WERI-Rb-1 (cell line): ENCODE results near the gene STK11.
"Not testable (repeated sequence)": the region's sequence is repeated elsewhere in the genome, so short reads cannot be mapped to it uniquely, and the experiment has no call there.

Experiments used
- DNase-seq: peaks from one replicate; pipeline ENCODE4 v3.0.0-alpha.2; 2020
- H3K27ac ChIP-seq: fragments of 250-450 bp; sonication (Bioruptor Pico); 2 replicates; pipeline ENCODE4 v1.5.1; 2020; ENCODE audit warnings: mild to moderate bottlenecking, moderate library complexity
- H3K27me3 ChIP-seq: fragments of 250-450 bp; sonication (Bioruptor Pico); 2 replicates; pipeline ENCODE4 v1.5.1; 2021; ENCODE audit warnings: mild to moderate bottlenecking, low read depth, moderate library complexity; ENCODE audit not compliant: insufficient read depth, severe bottlenecking
- H3K36me3 ChIP-seq: fragments of 250-450 bp; sonication (Bioruptor Pico); 2 replicates; pipeline ENCODE4 v1.5.1; 2020; ENCODE audit warnings: mild to moderate bottlenecking, moderate library complexity
- H3K4me3 ChIP-seq: 2 replicates; pipeline ENCODE4 v1.5.1; 2011; ENCODE audit warnings: low read depth, mild to moderate bottlenecking, control low read depth, low read length
- H3K9me3 ChIP-seq: fragments of 250-450 bp; sonication (Bioruptor Pico); 2 replicates; pipeline ENCODE4 v1.5.1; 2021; ENCODE audit warnings: mild to moderate bottlenecking, moderate library complexity; ENCODE audit not compliant: severe bottlenecking
- TF ChIP-seq, protein P1 (sequence below): IDR thresholded peaks from 2 replicates; pipeline ENCODE4 v1.5.1; 2011; ENCODE audit warnings: low read depth, mild to moderate bottlenecking, control low read depth, inconsistent platforms, low read length

STK11 gene

DNA sequence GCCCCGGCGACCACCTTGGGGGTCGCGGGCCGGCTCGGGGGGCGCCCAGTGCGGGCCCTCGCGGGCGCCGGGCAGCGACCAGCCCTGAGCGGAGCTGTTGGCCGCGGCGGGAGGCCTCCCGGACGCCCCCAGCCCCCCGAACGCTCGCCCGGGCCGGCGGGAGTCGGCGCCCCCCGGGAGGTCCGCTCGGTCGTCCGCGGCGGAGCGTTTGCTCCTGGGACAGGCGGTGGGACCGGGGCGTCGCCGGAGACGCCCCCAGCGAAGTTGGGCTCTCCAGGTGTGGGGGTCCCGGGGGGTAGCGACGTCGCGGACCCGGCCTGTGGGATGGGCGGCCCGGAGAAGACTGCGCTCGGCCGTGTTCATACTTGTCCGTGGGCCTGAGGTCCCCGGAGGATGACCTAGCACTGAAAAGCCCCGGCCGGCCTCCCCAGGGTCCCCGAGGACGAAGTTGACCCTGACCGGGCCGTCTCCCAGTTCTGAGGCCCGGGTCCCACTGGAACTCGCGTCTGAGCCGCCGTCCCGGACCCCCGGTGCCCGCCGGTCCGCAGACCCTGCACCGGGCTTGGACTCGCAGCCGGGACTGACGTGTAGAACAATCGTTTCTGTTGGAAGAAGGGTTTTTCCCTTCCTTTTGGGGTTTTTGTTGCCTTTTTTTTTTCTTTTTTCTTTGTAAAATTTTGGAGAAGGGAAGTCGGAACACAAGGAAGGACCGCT, 729 bp downstream of the STK11 start:
- Histone ChIP-seq H3K36me3 (peaks cover 41% of the 10 kb centered on the region), H3K9me3 (no peaks in the 10 kb centered on the region), H3K27me3 (no peaks in the 10 kb centered on the region), H3K4me3 (peak overlapping the region; percentile 67), H3K27ac (peak overlapping the region; percentile 48)
- DNase-seq, result no peak
- TF ChIP-seq, protein P1, sequence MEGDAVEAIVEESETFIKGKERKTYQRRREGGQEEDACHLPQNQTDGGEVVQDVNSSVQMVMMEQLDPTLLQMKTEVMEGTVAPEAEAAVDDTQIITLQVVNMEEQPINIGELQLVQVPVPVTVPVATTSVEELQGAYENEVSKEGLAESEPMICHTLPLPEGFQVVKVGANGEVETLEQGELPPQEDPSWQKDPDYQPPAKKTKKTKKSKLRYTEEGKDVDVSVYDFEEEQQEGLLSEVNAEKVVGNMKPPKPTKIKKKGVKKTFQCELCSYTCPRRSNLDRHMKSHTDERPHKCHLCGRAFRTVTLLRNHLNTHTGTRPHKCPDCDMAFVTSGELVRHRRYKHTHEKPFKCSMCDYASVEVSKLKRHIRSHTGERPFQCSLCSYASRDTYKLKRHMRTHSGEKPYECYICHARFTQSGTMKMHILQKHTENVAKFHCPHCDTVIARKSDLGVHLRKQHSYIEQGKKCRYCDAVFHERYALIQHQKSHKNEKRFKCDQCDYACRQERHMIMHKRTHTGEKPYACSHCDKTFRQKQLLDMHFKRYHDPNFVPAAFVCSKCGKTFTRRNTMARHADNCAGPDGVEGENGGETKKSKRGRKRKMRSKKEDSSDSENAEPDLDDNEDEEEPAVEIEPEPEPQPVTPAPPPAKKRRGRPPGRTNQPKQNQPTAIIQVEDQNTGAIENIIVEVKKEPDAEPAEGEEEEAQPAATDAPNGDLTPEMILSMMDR, result no peak

DNA sequence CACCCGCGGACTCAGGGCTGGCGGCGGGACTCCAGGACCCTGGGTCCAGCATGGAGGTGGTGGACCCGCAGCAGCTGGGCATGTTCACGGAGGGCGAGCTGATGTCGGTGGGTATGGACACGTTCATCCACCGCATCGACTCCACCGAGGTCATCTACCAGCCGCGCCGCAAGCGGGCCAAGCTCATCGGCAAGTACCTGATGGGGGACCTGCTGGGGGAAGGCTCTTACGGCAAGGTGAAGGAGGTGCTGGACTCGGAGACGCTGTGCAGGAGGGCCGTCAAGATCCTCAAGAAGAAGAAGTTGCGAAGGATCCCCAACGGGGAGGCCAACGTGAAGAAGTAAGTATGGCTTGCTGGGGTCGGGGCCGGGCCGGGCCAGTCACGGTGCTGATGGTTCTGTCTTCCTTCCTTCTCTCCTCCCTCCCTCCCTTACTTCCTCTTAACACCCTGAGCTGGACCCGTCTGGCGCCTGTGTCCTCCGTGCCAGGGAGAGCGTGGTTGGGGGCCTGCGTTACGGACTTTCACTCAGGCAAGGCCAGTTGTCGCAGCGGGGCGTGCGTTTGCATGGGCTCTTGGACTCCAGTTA, 1.4 kb downstream of the STK11 start:
- no peaks in the 10 kb centered on the region for H3K27me3 ChIP-seq
- TF ChIP-seq, protein P1, result no peak
- no peak overlapping the region for H3K27ac ChIP-seq
- H3K4me3 ChIP-seq, result peak overlapping the region; percentile 67
- H3K36me3 ChIP-seq, result peaks cover 47% of the 10 kb centered on the region
- DNase-seq, result no peak
- H3K9me3 ChIP-seq, result no peaks in the 10 kb centered on the region

DNA sequence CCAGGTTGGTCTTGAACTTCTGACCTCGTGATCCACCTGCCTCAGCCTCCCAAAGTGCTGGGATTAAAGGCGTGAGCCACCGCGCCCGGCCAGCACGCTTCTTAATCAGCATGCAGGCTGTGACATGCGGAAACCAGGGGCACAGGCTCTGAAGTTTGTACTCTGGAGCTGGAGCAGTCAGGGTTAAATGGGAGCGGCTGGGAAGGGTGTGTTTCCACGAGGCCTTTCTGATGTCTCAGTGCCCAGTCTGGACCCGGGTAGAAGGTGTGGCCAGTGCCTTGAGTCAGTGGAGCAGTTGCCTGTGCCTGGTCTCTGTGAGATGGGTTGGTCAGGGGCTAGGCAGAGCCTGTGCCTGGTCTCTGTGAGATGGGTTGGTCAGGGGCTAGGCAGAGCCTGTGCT, 3.3 kb downstream of the STK11 start:
- not testable (repeated sequence) for H3K27me3 ChIP-seq, H3K27ac ChIP-seq, H3K4me3 ChIP-seq, DNase-seq, H3K9me3 ChIP-seq
- H3K36me3 ChIP-seq, result peaks cover 61% of the 10 kb centered on the region

DNA sequence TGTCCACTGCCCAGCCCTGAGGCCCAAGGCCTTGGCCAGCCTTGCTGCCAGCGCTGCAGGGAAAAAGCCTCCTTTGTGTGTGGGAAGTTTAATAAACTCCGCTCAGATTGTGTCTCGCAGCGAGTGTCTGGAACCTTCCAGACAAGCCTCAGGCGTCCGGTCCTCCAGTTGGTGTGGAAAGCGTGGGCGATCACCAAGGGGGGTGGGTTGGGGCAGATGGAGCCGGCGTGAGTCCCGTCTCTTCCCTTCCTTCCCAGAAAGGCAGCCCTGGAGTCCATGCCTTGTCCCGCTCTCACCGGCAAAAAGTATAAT, 4.6 kb downstream of the STK11 start:
- no peak for DNase-seq
- H3K9me3 ChIP-seq, result no peaks in the 10 kb centered on the region
- no peaks in the 10 kb centered on the region for H3K27me3 ChIP-seq
- peaks cover 68% of the 10 kb centered on the region for H3K36me3 ChIP-seq
- H3K27ac ChIP-seq, result peak overlapping the region; percentile 50
- TF ChIP-seq, protein P1, result no peak
- no peak overlapping the region for H3K4me3 ChIP-seq

DNA sequence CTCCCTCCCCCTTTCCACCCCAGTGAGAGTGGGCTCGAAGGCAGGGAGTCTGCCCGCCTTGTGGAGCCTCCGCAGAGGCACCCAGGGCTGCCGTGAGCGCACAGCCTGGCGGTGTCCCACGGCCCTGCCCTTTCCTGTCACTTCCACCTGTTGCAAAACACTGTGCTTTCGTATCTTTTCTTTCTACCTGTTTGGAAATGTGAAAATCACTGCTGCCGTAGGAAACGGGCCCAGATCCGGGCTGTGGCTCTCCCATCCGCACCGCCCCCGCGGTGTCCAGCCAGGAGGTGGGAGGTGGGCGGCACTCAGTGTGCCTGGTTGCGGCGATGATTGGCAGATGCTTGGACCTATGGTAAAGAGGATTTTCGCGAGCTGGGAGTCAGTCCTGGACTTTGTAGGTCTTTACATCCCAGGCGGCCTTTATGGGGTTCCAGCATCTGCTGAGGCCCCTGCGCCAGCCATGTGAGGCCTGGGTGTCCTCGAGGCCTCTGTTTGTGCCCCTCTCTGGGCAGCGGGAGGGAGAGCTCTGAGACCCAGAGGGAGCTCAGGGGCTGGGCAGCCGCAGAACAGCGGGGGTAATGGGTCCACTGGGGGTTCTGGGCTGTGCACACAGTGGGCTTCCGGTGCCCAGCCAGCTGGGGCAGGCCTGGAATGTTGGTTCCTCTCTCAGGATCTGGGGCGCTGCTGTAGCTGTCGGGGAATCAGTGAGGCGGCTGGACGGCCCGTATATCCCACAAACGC, 6.1 kb downstream of the STK11 start:
- TF ChIP-seq, protein P1, result no peak
- DNase-seq, result no peak
- Histone ChIP-seq H3K27me3 (no peaks in the 10 kb centered on the region), H3K27ac (no peak overlapping the region), H3K4me3 (no peak overlapping the region), H3K36me3 (peaks cover 68% of the 10 kb centered on the region), H3K9me3 (no peaks in the 10 kb centered on the region)
